Smooth muscle cell of the coronary artery (primary cell): ENCODE measurements around the gene ECHDC3. TPM values are rescaled to one million over a fixed set of nuclear protein-coding genes. Genes with fewer than 3 reads are reported as not detected.

Experiments
- total RNA-seq: library from RNA; depleted of rRNA; stranded (reverse); fragments of >200 nt; gene quantifications from 2 replicates; pipeline ENCODE4 v1.2.3, GENCODE V29; 2014; ENCODE audit warnings: low replicate concordance

Gene ECHDC3, protein sequence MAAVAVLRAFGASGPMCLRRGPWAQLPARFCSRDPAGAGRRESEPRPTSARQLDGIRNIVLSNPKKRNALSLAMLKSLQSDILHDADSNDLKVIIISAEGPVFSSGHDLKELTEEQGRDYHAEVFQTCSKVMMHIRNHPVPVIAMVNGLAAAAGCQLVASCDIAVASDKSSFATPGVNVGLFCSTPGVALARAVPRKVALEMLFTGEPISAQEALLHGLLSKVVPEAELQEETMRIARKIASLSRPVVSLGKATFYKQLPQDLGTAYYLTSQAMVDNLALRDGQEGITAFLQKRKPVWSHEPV
- total RNA-seq, result 4.5 and 5.1 TPM in 2 replicates

GRCh38 chr10:11742009-11742778 is at the start of gene ECHDC3:
Gene ECHDC3, plus strand, starts transcription at chr10:11742382. Its CDS starts 195 bp downstream, at chr10:11742577.

Other genes starting within 250 kb of the ECHDC3 start
- 6.1 and 8.7 TPM in 2 replicates for gene USP6NL, start 130.7 kb upstream of the ECHDC3 start, total RNA-seq
- gene PROSER2, start 81.0 kb downstream of the ECHDC3 start, total RNA-seq, result 0.70 and 2.3 TPM in 2 replicates